GM12872 (cell line): ENCODE results near the gene YARS1.

Source experiments
- TF ChIP-seq, protein P1 (sequence below): IDR thresholded peaks from 3 replicates; pipeline ENCODE4 v1.5.1; 2011; ENCODE audit warnings: low read depth, mild to moderate bottlenecking, low read length, moderate library complexity; ENCODE audit not compliant: insufficient read depth

Gene YARS1

DNA sequence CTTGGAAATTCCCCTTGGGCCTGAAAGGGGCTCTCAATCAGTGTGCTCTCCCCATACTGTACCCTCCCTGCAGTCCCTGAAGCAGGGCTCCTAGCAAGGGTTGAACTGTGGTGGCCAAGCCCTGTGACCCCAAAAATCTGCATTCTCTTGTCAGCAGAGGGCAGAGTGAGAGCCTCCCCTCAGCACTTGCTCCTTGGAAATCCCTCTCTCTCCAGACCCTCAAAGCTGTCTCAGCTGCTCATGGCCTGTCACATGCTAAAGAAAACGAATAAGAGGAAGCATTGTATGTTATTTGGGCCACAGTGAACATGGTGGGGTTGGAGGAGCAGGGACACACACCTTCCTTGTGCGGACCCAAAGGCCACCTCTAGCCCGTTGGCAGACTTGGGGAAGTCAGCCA, 67.4 kb downstream of the YARS1 start:
- TF ChIP-seq, protein P1, sequence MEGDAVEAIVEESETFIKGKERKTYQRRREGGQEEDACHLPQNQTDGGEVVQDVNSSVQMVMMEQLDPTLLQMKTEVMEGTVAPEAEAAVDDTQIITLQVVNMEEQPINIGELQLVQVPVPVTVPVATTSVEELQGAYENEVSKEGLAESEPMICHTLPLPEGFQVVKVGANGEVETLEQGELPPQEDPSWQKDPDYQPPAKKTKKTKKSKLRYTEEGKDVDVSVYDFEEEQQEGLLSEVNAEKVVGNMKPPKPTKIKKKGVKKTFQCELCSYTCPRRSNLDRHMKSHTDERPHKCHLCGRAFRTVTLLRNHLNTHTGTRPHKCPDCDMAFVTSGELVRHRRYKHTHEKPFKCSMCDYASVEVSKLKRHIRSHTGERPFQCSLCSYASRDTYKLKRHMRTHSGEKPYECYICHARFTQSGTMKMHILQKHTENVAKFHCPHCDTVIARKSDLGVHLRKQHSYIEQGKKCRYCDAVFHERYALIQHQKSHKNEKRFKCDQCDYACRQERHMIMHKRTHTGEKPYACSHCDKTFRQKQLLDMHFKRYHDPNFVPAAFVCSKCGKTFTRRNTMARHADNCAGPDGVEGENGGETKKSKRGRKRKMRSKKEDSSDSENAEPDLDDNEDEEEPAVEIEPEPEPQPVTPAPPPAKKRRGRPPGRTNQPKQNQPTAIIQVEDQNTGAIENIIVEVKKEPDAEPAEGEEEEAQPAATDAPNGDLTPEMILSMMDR = no peak

DNA sequence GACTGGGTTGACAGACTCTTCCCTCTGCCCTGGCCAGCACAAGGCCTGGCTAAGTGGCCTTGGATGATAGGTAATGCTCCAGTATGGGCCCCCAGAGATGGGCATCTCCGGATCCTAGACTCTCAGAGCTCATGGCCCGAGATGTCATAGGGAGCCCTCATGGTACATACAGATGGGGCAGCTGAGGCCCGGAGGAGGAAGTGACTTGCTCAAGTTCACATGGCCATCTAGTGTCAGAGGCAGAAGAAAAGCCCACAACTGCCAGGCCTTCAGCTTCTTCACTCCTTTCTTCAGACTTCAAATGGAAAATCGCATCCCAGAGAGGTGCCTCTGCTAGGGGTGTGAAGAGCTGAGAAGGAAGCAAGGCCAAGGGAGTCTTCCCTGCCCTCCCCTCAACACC, 67.8 kb downstream of the YARS1 start:
- TF ChIP-seq, protein P1 = no peak

DNA sequence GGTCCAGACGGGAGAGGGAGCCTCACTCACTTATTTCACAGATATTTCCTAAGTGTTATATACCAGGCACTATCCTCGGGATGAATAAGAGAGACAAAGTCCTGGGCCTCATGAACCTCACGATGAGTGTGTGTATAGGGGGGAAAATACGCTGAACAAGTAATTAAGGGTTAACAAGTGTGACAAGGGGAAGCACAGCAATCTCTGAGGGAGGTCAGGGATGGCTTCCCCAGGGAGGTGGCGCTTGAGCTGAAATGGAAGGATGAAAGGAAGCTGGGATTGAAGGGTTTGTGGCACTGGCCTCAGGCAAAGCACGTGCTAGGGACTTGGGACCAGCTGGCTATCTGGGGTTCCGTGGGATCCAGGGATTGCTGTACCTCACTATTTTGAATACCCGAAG, 68.2 kb downstream of the YARS1 start:
- TF ChIP-seq, protein P1 = no peak

DNA sequence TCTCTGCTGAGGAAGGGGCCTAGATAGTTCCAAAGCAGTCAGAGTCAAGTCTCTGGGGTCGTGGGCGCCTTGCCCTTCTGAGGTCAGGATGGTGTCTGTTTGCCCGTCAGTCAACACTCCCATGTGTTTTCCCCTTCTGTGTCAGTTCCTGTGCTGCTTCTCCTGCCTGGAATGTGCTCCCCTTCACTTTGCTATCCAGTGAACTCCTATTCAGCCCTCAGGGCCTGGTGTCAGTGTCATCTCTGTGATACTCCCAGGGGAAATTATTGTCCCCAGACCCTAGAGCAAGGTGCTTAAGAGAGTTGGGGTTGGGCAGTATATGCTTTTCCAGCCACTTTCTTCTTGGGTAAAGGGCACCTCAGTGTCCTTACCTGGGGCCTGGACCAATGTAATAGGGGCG, 68.8 kb downstream of the YARS1 start:
- TF ChIP-seq, protein P1 = no peak

DNA sequence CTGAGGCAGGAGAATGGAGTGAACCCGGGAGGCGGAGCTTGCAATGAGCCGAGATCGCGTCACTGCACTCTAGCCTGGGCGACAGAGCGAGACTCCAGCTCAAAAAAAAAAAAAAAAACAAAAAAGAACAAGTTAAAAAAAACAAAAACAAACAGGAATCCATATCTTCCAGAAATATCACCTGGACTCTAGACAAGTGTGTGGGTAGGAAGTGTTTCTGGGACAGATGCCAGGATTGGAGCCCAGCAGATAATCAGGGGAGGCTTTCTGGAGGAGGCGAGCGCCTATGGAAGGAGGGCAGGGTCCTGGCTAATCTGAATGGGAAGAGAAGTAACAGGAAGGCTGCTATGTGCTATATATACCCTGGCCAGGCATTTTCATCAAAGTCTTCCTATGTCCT, 71.0 kb downstream of the YARS1 start:
- TF ChIP-seq, protein P1 = no peak

DNA sequence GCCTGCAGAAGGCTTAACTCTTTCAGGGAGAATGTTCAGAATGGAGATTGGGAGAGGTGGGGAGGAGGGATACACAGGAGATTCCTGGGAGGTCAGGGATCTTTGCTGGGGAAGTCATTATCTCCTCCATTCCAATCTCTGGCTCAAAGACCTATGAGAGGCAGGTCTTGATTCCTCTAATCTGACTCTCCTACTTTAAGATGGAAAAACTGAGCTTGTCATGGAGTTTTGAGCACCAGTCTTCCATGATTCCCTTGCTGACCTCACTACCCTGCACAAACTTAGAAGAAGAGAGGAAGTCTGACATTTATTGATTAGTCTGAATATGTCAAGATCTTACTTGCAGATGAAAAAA, 73.1 kb downstream of the YARS1 start:
- TF ChIP-seq, protein P1 = no peak

DNA sequence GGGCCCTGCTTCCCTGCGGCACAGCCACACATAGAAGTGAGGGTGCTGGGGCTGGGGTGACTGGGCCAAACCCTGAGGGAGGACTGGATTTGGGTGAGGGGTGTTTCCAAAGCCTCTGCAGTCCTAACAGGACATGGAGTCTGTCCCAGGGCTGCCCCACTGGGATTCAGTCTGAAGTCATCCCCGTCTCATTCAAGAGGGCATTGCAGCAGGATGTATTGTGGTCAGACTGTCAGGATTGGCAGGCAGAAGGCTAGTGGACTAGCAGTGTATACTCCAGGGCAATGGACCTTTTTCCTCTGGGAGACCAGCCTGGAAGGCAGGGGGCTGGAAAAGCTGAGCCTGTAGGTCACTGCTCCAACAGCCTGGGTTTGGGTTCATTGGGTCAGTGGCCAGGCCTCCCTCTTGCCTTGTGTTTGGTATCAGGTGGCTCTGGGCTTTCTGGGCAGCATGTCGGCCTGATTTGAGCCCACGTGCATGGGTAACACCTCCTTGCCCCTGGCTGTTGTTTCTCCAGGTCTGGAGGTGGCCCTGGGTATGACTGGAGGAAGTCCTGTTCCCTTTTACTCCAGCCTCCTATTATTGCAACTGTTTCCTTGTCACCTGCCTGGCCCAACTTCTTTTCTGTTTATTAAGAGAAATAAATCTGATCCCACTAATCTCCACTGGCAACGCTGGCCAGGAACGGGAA, 73.6 kb downstream of the YARS1 start:
- TF ChIP-seq, protein P1 = no peak
